Measurements from ENCODE around the gene AQP6. TPM values are rescaled to one million over a fixed set of nuclear protein-coding genes. Genes with fewer than 3 reads are reported as not detected.

Gene AQP6
- total RNA-seq, 1 experiment from 2014 or later, result not detected

DNA sequence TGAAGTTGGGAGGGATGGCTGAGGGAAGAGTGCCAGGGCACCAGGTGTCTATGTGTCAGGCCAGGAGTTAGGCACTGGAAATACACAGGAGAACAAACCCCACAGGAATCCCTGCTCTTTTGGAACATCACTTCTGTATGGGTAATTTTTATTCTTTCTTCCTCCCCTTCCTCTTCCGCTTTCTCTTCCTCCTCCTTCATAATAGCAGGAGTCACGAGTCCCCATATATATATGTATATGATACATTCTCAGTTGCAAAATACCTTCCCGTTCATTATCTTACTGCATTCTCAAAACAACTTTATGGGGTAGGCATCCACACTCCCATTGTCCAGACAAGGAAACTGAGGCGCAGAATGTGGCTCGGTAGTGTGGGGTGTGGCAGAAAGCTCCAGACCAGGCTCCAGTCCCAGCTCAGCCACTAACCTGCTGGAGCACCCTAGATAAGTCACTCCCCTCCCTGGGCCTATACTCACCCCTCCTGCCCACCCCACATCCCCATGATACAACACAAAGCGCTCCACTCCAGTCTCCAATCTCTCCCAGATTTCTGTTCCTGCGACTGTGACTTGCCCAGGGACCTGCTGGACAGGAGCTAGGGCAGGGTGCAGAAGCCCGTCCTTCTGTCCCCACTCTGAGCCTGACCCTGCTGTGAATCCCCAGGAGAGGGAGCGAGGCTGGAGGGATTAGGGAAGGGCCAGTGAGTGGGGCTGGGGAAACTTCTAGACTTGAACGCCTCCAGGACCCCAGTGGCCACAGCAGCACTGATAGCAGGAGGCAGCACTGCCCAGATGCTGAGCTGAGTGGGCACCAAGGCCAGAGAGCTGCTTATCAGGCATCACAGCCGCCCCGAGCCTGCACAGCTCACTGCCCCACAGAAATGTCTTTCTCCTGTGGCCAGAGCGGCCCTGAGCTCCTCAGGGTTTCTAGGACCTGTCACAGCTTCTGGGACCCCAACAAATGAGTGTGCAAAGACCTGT lies 23.6 kb upstream of the AQP6 start:
- Histone ChIP-seq H3K27me3 (ENCODE audit: control insufficient read depth, insufficient read depth, low read length) (peaks cover 1% of the 10 kb centered on the region; the same call in 1 of the 2 replicates), H3K4me3 (ENCODE audit: insufficient read depth, low read depth, low read length) (no peak overlapping the region), H3K36me3 (replicated peaks; ENCODE audit: control insufficient read depth, insufficient read depth, low read length) (no peaks in the 10 kb centered on the region)
- DNase-seq, result no peak

GRCh38 chr12:49949866-49950265 lies 22.9 kb upstream of the AQP6 start:
- DNase-seq, result no peak
- Histone ChIP-seq H3K36me3 (replicated peaks; ENCODE audit: control insufficient read depth, insufficient read depth, low read length) (no peaks in the 10 kb centered on the region), H3K27me3 (ENCODE audit: control insufficient read depth, insufficient read depth, low read length) (no peaks in the 10 kb centered on the region; the same call in none of the 2 replicates), H3K4me3 (ENCODE audit: insufficient read depth, low read depth, low read length) (no peak overlapping the region)

- H3K4me3 ChIP-seq (ENCODE audit: insufficient read depth, low read depth, low read length), result no peak within 1 kb of the TSS
- no peaks in the 10 kb centered on the region; the same call in 1 of the 2 replicates for H3K27me3 ChIP-seq (ENCODE audit: control insufficient read depth, insufficient read depth, low read length)
- no peak for DNase-seq
- no peaks in the 10 kb centered on the region for H3K36me3 ChIP-seq (replicated peaks; ENCODE audit: control insufficient read depth, insufficient read depth, low read length)
These were observed 22.2 kb upstream of the AQP6 start, which contains the start of gene AQP2 for GRCh38 chr12:49950273-49951251. AQP2 (plus strand) TSS chr12:49950737; CDS start chr12:49950831, 94 bp downstream.

- H3K27me3 ChIP-seq (ENCODE audit: control insufficient read depth, insufficient read depth, low read length), result peaks cover 1% of the 10 kb centered on the region; the same call in 1 of the 2 replicates
- H3K4me3 ChIP-seq (ENCODE audit: insufficient read depth, low read depth, low read length), result no peak overlapping the region
- no peak for DNase-seq
- H3K36me3 ChIP-seq (replicated peaks; ENCODE audit: control insufficient read depth, insufficient read depth, low read length), result no peaks in the 10 kb centered on the region
These were observed 21.1 kb upstream of the AQP6 start for GRCh38 chr12:49951411-49952240.

- peaks cover 4% of the 10 kb centered on the region; the same call in 1 of the 2 replicates for H3K27me3 ChIP-seq (ENCODE audit: control insufficient read depth, insufficient read depth, low read length)
- H3K36me3 ChIP-seq (replicated peaks; ENCODE audit: control insufficient read depth, insufficient read depth, low read length), result no peaks in the 10 kb centered on the region
- H3K4me3 ChIP-seq (ENCODE audit: insufficient read depth, low read depth, low read length), result no peak overlapping the region
- no peak for DNase-seq
These were observed 20.2 kb upstream of the AQP6 start for GRCh38 chr12:49952391-49953055.

DNA sequence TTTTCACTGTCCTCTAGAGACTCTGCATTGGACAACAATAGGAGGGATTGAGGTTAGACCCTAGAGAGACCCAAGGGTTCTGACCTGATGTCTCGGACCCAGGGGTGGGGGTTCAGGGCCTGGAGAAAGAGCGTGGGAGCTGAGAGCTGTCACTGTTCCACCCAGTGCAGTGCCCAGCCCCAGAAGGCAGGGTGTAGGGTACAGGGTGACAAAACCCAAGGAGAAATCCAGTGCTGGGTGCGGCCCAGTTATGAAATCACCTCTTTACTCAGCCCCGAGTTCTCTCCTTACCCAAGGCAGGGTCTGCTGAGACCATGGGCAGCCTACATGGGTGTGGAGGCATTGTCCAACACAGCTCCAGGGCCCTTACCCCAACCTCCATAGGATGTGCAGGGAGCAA lies 19.6 kb upstream of the AQP6 start:
- H3K36me3 ChIP-seq (replicated peaks; ENCODE audit: control insufficient read depth, insufficient read depth, low read length), result no peaks in the 10 kb centered on the region
- H3K27me3 ChIP-seq (ENCODE audit: control insufficient read depth, insufficient read depth, low read length), result peaks cover 4% of the 10 kb centered on the region; the same call in 1 of the 2 replicates
- H3K4me3 ChIP-seq (ENCODE audit: insufficient read depth, low read depth, low read length), result no peak overlapping the region
- no peak for DNase-seq

DNA sequence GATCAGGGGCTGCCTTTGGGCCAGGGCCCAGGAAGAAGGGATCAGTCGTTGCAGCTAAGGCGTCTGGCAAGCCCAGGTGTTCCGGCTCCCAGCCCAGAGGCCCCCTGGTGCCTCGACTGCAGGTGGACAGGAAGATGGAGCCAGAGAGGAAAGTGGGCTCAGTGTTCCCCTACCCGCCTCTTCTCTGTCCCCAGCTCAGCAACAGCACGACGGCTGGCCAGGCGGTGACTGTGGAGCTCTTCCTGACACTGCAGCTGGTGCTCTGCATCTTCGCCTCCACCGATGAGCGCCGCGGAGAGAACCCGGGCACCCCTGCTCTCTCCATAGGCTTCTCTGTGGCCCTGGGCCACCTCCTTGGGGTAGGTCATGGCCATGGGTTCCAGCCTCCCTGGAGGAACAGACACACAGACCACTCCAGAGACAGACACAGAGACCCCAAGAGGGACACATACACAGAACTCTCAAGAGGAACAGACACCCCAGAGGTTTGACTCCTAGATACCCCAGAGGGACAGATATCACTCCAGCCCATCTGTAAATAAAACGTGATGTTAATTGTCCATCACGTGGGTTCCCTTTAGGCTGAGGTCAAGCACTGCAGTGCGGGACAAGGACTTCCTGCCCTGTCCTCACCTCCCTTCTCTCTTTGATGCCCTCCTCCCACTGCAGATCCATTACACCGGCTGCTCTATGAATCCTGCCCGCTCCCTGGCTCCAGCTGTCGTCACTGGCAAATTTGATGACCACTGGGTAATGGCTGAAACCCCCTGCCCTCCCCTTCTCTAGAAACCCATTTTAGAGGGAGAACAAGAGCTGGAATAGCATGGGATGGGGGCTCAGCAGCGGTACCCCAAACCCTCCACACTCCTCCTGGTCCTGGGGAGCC lies 18.5 kb upstream of the AQP6 start:
- peaks cover 7% of the 10 kb centered on the region for H3K27me3 ChIP-seq (ENCODE audit: control insufficient read depth, insufficient read depth, low read length)
- no peaks in the 10 kb centered on the region for H3K36me3 ChIP-seq (replicated peaks; ENCODE audit: control insufficient read depth, insufficient read depth, low read length)
- DNase-seq, result no peak
- H3K4me3 ChIP-seq (ENCODE audit: insufficient read depth, low read depth, low read length), result no peak overlapping the region

DNA sequence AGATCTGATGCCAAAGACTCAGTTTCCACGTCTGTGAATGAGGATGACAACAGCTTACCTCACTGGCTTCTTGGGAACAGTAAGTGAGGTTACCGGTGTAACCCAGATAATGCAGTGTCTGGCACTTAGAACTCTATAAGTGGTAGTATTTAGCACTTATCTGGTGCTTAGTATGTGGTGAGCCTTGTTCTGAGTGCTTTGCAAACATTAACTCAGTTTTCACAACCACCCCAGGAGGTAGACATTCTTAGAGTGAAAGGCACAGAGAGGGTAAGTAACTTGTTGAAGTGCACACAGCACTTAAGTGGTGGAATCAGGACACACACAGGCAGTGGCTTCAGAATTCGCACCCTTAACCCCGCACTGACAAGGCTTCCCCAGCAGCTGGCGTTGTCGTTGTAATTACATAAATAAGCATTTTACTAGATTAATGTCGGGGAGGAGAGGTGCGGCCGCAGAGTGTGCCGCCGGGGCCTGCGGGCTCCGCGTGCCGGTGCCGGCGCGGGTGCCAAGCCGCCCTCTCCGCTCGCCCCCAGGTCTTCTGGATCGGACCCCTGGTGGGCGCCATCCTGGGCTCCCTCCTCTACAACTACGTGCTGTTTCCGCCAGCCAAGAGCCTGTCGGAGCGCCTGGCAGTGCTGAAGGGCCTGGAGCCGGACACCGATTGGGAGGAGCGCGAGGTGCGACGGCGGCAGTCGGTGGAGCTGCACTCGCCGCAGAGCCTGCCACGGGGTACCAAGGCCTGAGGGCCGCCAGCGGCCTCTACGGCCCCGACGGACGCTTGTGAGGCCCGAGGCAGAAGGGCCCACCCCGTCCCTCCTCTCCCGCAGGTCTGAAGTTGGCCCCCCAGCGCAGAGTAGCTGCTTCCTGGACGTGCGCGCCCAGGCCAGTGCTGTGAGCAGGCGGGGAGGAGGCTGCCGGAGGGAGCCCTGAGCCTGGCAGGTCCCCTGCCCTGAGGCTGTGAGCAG lies 17.6 kb upstream of the AQP6 start:
- H3K27me3 ChIP-seq (ENCODE audit: control insufficient read depth, insufficient read depth, low read length), result peaks cover 13% of the 10 kb centered on the region
- no peaks in the 10 kb centered on the region for H3K36me3 ChIP-seq (replicated peaks; ENCODE audit: control insufficient read depth, insufficient read depth, low read length)
- DNase-seq, result peak; percentile 80
- H3K4me3 ChIP-seq (ENCODE audit: insufficient read depth, low read depth, low read length), result peak overlapping the region; percentile 1; the same call in 1 of the 2 replicates

GRCh38 chr12:49955899-49956662 lies 16.7 kb upstream of the AQP6 start:
- Histone ChIP-seq H3K27me3 (ENCODE audit: control insufficient read depth, insufficient read depth, low read length) (peaks cover 22% of the 10 kb centered on the region), H3K4me3 (ENCODE audit: insufficient read depth, low read depth, low read length) (no peak overlapping the region)
- no peak for DNase-seq

GRCh38 chr12:49956663-49957569 lies 15.8 kb upstream of the AQP6 start:
- DNase-seq, result no peak

More at GRCh38 chr12:49955899-49956662, 16.7 kb upstream of the AQP6 start:
- H3K36me3 ChIP-seq (replicated peaks; ENCODE audit: control insufficient read depth, insufficient read depth, low read length), result no peaks in the 10 kb centered on the region

More at GRCh38 chr12:49956663-49957569, 15.8 kb upstream of the AQP6 start:
- no peaks in the 10 kb centered on the region for H3K36me3 ChIP-seq (replicated peaks; ENCODE audit: control insufficient read depth, insufficient read depth, low read length)
- H3K4me3 ChIP-seq (ENCODE audit: insufficient read depth, low read depth, low read length), result no peak overlapping the region
- peaks cover 28% of the 10 kb centered on the region for H3K27me3 ChIP-seq (ENCODE audit: control insufficient read depth, insufficient read depth, low read length)
